ENCODE data around the gene CDK6. TPM values are rescaled to one million over a fixed set of nuclear protein-coding genes. Genes with fewer than 3 reads are reported as not detected.

The CDK6 gene
- total and polyA plus RNA-seq, 10 of the 15 experiments (the other 5 are each of a cell fraction or from before 2014, with no cell fraction given) = 8.0 to 118 (median 45.8) TPM

DNA sequence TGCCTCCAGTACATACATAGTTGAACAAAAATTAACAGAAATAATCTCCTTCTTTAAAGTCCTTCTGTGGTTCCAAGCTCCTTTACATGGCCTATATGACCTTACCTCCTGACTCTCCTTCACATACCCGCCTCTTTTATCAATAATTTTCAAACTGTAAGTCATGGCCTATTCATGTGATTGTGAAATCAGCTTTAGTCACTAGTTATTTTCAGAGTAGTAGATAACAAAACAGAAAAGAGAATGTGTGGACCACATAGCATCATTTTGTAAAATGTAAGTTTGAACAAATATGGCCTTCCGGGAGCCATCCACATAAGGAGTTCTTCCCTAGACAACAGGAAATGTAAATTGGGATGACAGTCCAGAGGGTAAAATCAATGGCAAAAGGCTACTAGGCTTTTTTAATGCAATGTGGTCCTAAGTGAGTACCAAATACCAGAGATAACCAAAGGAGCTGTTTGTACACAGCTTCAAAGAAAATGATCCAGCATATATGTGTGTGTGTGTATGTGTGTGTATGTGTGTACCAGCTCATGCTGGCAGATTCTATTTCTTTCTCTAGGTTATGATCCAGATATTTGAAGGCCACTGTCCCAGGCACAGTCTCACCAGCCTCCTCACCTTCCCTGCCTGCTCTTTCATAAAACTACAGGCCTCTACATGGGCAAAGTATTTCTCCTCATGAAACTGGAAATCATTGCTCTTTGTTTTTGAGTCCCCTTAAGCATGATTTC is 233.9 kb downstream of the CDK6 start:
- in situ Hi-C loops (cut with MboI) (no loop called here), intact Hi-C loops (cut with micrococcal nuclease; ENCODE audit: unreplicated experiment) (no loop called here)
- H3K4me3 ChIP-seq = no peak overlapping the region
- ChIA-PET CTCF (interaction anchor here (0.9 to 2.3 kb wide), 2 partner anchors 9 to 12 kb away, joined by 3 to 6 read pairs; partner anchors contain the start of gene FAM133B), POLR2A (interaction anchor here (1.0 kb wide), 1 partner anchor 18 kb away, joined by 3 read pairs; no protein-coding TSS in a partner anchor), SMC1A (ENCODE audit: uncharacterized antibody, unreplicated experiment) (interaction anchor here (0.7 to 1.4 kb wide), 6 partner anchors 9 to 384 kb away, joined by 3 to 4 read pairs (median 3); no protein-coding TSS in a partner anchor), RAD21 (ENCODE audit: unreplicated experiment) (interaction anchor here (0.6 kb wide), 1 partner anchor 142 kb away, joined by 4 read pairs; no protein-coding TSS in a partner anchor)
- ATAC-seq (no peak; the same call in 1 of the 3 replicates), DNase-seq (ENCODE audit: low read depth, low spot score) (no peak), FAIRE-seq (no peak)
- TF ChIP-seq STAT1 (conservative IDR thresholded peaks at IDR 0.05) (no peak), PML (IDR thresholded peaks at IDR 0.05; ENCODE audit: low read length) (no peak), RFX5 (IDR thresholded peaks at IDR 0.05; ENCODE audit: low read depth, low read length) (no peak), RELA (IDR thresholded peaks at IDR 0.05; ENCODE audit: borderline replicate concordance, partially characterized antibody) (no peak), JUNB (IDR thresholded peaks at IDR 0.05) (no peak), NR2C2 (IDR thresholded peaks at IDR 0.05; ENCODE audit: borderline replicate concordance, control insufficient read depth, insufficient read length, low read depth) (no peak), CHD1 (IDR thresholded peaks at IDR 0.05; ENCODE audit: low read depth, low read length) (no peak), BMI1 (IDR thresholded peaks at IDR 0.05; ENCODE audit: borderline replicate concordance) (no peak), BRCA1 (IDR thresholded peaks at IDR 0.05; ENCODE audit: low read depth, low read length) (no peak), MYC (IDR thresholded peaks at IDR 0.05; ENCODE audit: insufficient read depth, insufficient read length, insufficient replicate concordance, low read length, severe bottlenecking) (no peak)
- TF ChIP-seq, protein P1, sequence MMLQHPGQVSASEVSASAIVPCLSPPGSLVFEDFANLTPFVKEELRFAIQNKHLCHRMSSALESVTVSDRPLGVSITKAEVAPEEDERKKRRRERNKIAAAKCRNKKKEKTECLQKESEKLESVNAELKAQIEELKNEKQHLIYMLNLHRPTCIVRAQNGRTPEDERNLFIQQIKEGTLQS (IDR thresholded peaks at IDR 0.05; ENCODE audit: borderline replicate concordance, extremely low read depth, low read depth, low read length) = no peak
- TF ChIP-seq, protein P2, sequence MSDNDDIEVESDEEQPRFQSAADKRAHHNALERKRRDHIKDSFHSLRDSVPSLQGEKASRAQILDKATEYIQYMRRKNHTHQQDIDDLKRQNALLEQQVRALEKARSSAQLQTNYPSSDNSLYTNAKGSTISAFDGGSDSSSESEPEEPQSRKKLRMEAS (IDR thresholded peaks at IDR 0.05; ENCODE audit: low read depth, low read length) = no peak
- H3K27ac ChIP-seq (ENCODE audit: control insufficient read depth, insufficient read depth) = no peak overlapping the region
- H2AFZ ChIP-seq (ENCODE audit: control insufficient read depth, low read depth, low read length) = no peak overlapping the region
- WGBS (ENCODE audit: insufficient coverage, insufficient replicate concordance, low lambda C conversion rate, missing lambda C conversion rate) = 94% methylated on average over 2 of the region's 2 CpGs
- BruUV-seq (replicated peaks) = no TSS peak
- H3K9me3 ChIP-seq (replicated peaks; ENCODE audit: control insufficient read depth, insufficient read depth, low read length) = no peaks in the 10 kb centered on the region
- no peaks in the 10 kb centered on the region for H3K4me1 ChIP-seq (ENCODE audit: control insufficient read depth, insufficient read depth, low read length)
- H3K9ac ChIP-seq (ENCODE audit: control insufficient read depth, insufficient read depth, low read length) = no peak overlapping the region
- H3K27me3 ChIP-seq (replicated peaks in 1 of 2; ENCODE audit: control insufficient read depth in 2 of 2, insufficient read depth in 2 of 2, low read length in 1 of 2) = no peaks in the 10 kb centered on the region
- H4K20me1 ChIP-seq (ENCODE audit: control insufficient read depth, insufficient read depth) = no peaks in the 10 kb centered on the region
- H3K36me3 ChIP-seq (ENCODE audit: control insufficient read depth in 2 of 2, insufficient read depth in 2 of 2, low read length in 1 of 2) = no peaks in the 10 kb centered on the region; a peak in 1 of 4 replicates
- no peaks in the 10 kb centered on the region for H3K79me2 ChIP-seq (ENCODE audit: control insufficient read depth, insufficient read depth, low read length)
- H3K4me2 ChIP-seq (ENCODE audit: control insufficient read depth, insufficient read depth) = no peak overlapping the region

Measured in GM12878 (cell line).